ENCODE measurements around the gene CAND2.
A peak's percentile ranks its signal among the peaks of the same experiment; 100 is the strongest.
"Not testable (repeated sequence)": the region's sequence is repeated elsewhere in the genome, so short reads cannot be mapped to it uniquely, and the experiment has no call there.

The CAND2 gene

GRCh38 chr3:12866836-12867235 is 70.4 kb downstream of the CAND2 start:
- DNase-seq, result no peak

GRCh38 chr3:12868039-12869034 is 71.9 kb downstream of the CAND2 start:
- DNase-seq, result peak; percentile 59

- peak; percentile 28 for DNase-seq
Measured at GRCh38 chr3:12869035-12869621, 72.6 kb downstream of the CAND2 start.

- peak; percentile 58 for DNase-seq
Measured at GRCh38 chr3:12870942-12871341, 74.5 kb downstream of the CAND2 start.

GRCh38 chr3:12871404-12871983 is 75.0 kb downstream of the CAND2 start:
- DNase-seq, result no peak

- peak; percentile 23 for DNase-seq
Measured at GRCh38 chr3:12875857-12876836, 79.7 kb downstream of the CAND2 start.

- DNase-seq, result no peak
Measured at GRCh38 chr3:12877040-12877439, 80.6 kb downstream of the CAND2 start.

GRCh38 chr3:12878141-12878574 is 81.7 kb downstream of the CAND2 start:
- no peak for DNase-seq

- DNase-seq, result not testable (repeated sequence)
Measured at GRCh38 chr3:12878758-12879157, 82.3 kb downstream of the CAND2 start.

GRCh38 chr3:12879191-12879815 is 82.8 kb downstream of the CAND2 start:
- DNase-seq, result no peak

- DNase-seq, result not testable (repeated sequence)
Measured at GRCh38 chr3:12881858-12882257, 85.4 kb downstream of the CAND2 start.

- no peak for DNase-seq
Measured at GRCh38 chr3:12882336-12883310, 86.1 kb downstream of the CAND2 start.

- no peak for DNase-seq
Measured at GRCh38 chr3:12884186-12884680, 87.8 kb downstream of the CAND2 start.

Data from CD4-positive, alpha-beta T cell treated with Interferon gamma for 1 hour (primary cell).